Ovary (tissue), 3 donors: ENCODE data around the gene CD84.

Experiments used
- CTCF ChIP-seq, 3 donors: fragments of 450-650 bp in 2 of 3; fragments of 200-600 bp in 1 of 3; IDR thresholded peaks; one replicate each; pipeline versions ENCODE4 v1.5.1 to v1.8.0; 2016 to 2022; ENCODE audit warnings: antibody characterized with exemption in 3 of 3, mild to moderate bottlenecking in 1 of 3
- EP300 ChIP-seq: sonication (generic); formaldehyde crosslinking; IDR thresholded peaks from one replicate; pipeline ENCODE4 v1.6.1; 2017; ENCODE audit warnings: antibody characterized with exemption
- POLR2A ChIP-seq: fragments of 450-650 bp; IDR thresholded peaks from one replicate; pipeline ENCODE4 v1.6.1; 2017; ENCODE audit warnings: antibody characterized with exemption, mild to moderate bottlenecking, moderate library complexity
- donor health status: DM: no; HTN: no; CAD: no.

- TF ChIP-seq CTCF (IDR thresholded peaks at IDR 0.05) (no peak), EP300 (no peak), POLR2A (no peak)
Observed at GRCh38 chr1:160534823-160535605, 44.3 kb downstream of the CD84 start.
